ENCODE data around the gene MEG3. TPM values are rescaled to one million over a fixed set of nuclear protein-coding genes. Genes with fewer than 3 reads are reported as not detected.

Gene MEG3
- total and polyA plus RNA-seq, 2 of the 8 experiments (the other 6 are each of a cell fraction or from before 2014, with no cell fraction given): 0.17 to 1.1 TPM

DNA sequence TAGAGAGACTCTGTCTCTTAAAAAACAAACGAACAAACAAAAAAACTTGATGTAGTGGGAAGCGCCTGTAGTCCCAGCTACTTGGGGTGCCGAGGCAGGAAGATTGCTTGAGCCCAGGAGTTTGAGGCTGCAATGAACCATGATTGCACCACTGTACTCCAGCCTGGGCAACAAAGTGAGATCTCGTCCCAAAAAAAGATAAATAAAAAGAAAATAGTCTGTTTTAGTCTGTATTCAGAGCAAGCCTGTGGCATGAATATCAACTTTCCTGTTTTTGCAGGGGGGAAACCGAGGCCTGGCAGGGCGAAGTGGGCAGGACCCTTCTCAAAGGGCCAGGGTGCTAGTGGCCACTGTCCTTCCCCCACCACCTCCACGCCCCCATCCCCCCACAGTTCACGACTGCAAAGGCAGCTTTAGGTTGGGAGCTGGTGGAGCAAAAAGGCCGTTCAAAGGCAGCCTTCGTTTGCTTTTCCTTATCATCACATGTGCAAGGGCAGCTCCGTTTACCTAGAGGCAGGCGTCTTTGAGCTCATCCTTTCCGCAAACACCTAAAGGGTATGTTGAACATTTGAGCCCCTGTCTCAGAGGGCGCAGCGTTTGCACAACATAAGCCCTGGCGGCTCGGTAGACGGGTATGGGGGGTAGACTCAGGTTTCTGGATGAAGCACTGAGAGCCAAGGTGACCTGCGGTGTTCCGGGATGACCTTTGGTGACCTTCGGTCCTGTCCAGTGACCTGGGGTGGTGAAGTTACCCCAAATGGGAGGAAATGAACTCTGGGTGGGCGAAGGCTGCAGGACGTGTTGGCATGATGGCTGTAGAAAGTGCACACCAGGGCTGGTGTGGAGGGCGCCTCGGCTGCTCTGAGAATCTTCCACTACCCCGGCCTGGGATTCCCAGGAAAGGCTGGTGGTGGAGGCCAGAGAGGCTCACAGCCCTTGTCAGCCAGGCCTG lies 8.7 kb upstream of the MEG3 start:
- Histone ChIP-seq H3K4me1 (replicated peaks in 1 of 4; ENCODE audit: control insufficient read depth in 3 of 4, insufficient read depth in 4 of 4, low read length in 3 of 4) (peaks cover 3 to 13% (median 5%) of the 10 kb centered on the region in 4 experiments; a peak in 5 of 7 replicates), H3K4ac (replicated peaks; ENCODE audit: insufficient read length, low read depth, low read length) (no peak overlapping the region), H3K18ac (ENCODE audit: extremely low read depth, low read length) (peak overlapping the region; percentile 42; the same call in 1 of the 2 replicates), H4K20me1 (replicated peaks in 1 of 2; ENCODE audit: control insufficient read depth in 1 of 2, insufficient read depth in 2 of 2, low read length in 2 of 2) (peaks cover 0 to 2% of the 10 kb centered on the region in 2 experiments), H3K14ac (ENCODE audit: insufficient read length) (no peak overlapping the region), H3K9me3 (ENCODE audit: insufficient read depth in 2 of 2, low read depth in 1 of 2, low read length in 1 of 2) (peaks cover 0 to 3% of the 10 kb centered on the region in 2 experiments; a peak in 2 of 4 replicates), H4K5ac (ENCODE audit: insufficient read length, low read depth, low read length) (no peak overlapping the region), H2BK20ac (ENCODE audit: low read length) (no peak overlapping the region), H2BK15ac (ENCODE audit: low read length) (peak overlapping the region; percentile 67; the same call in 1 of the 2 replicates), H3K4me3 (ENCODE audit: extremely low read depth in 1 of 4, insufficient read depth in 2 of 4, low read depth in 3 of 4, low read length in 4 of 4) (no peak overlapping the region), H2BK120ac (replicated peaks; ENCODE audit: low read depth, low read length) (no peak overlapping the region), H3K23ac (ENCODE audit: insufficient read length) (no peak overlapping the region), H3K56ac (replicated peaks; ENCODE audit: insufficient read length, low read depth, low read length) (no peak overlapping the region), H4K91ac (replicated peaks; ENCODE audit: insufficient read length, low read length) (no peak overlapping the region), H3K27ac (ENCODE audit: low read depth, low read length) (no peak overlapping the region), H3K4me2 (ENCODE audit: insufficient read depth in 1 of 2, low read depth in 2 of 2, low read length in 2 of 2) (no peak overlapping the region), H3K9ac (replicated peaks in 1 of 4; ENCODE audit: extremely low read depth in 1 of 4, low read depth in 3 of 4, low read length in 3 of 4) (no peak overlapping the region), H2BK12ac (ENCODE audit: low read depth, low read length) (no peak overlapping the region; the same call in 1 of the 2 replicates), H3K36me3 (ENCODE audit: control insufficient read depth in 2 of 4, insufficient read depth in 4 of 4, low read length in 3 of 4) (no peaks in the 10 kb centered on the region), H3K23me2 (ENCODE audit: low read depth, low read length) (no peaks in the 10 kb centered on the region), H3K79me2 (ENCODE audit: control insufficient read depth in 1 of 2, insufficient read depth in 2 of 2, low read length in 2 of 2) (no peaks in the 10 kb centered on the region), H4K8ac (ENCODE audit: extremely low read depth, insufficient read depth, low read length) (no peak overlapping the region; the same call in 1 of the 2 replicates), H2AK5ac (ENCODE audit: low read depth, low read length) (no peak overlapping the region), H3K27me3 (replicated peaks in 1 of 4; ENCODE audit: control insufficient read depth in 3 of 4, extremely low read depth in 1 of 4, insufficient read depth in 3 of 4, low read length in 3 of 4) (no peaks in the 10 kb centered on the region), H3K79me1 (ENCODE audit: low read depth, low read length) (no peaks in the 10 kb centered on the region), H2BK5ac (ENCODE audit: low read depth, low read length) (no peak overlapping the region), H2AFZ (ENCODE audit: low read length) (no peak overlapping the region)
- CTCF ChIA-PET (ENCODE audit: partially characterized antibody): interaction anchor here (1.2 kb wide), 2 partner anchors 11 to 159 kb away, joined by 3 to 7 read pairs; no protein-coding TSS in a partner anchor
- FAIRE-seq (no peak), DNase-seq (ENCODE audit: low read depth in 1 of 2, low spot score in 2 of 2) (no peak)
- no peak for TF ChIP-seq JUND (IDR thresholded peaks at IDR 0.05; ENCODE audit: low read length)
- 90% methylated on average over 25 of the region's 26 CpGs; no CpG with 5 or more reads in 1 of the 2 experiments for WGBS, 2 experiments (ENCODE audit: extremely low coverage in 1 of 2, insufficient coverage in 1 of 2, insufficient read length in 1 of 2, insufficient replicate concordance in 2 of 2, low coverage in 1 of 2, low lambda C conversion rate in 2 of 2, missing lambda C conversion rate in 1 of 2)
- POLR2A ChIA-PET (ENCODE audit: partially characterized antibody): interaction anchor here (1.0 kb wide), 1 partner anchor 49 kb away, joined by 3 read pairs; no protein-coding TSS in a partner anchor

All from H1 (cell line).